HG03108 (cell line): ENCODE data around the gene SLC35F3.
A peak's percentile ranks its signal among the peaks of the same experiment; 100 is the strongest.
"Not testable (repeated sequence)": the region's sequence is repeated elsewhere in the genome, so short reads cannot be mapped to it uniquely, and the experiment has no call there.

Source experiments
- ATAC-seq: cut with Tn5 transposase; IDR thresholded peaks from one replicate; pipeline ENCODE4 v1.9.1; 2021; ENCODE audit warnings: moderate library complexity; ENCODE audit not compliant: unreplicated experiment

SLC35F3 gene

GRCh38 chr1:234243521-234244260 is 339.2 kb downstream of the SLC35F3 start:
- no peak for ATAC-seq

- peak; percentile 31 for ATAC-seq
These were observed 340.0 kb downstream of the SLC35F3 start for GRCh38 chr1:234244482-234244881.

- ATAC-seq: peak; percentile 86
These were observed 342.2 kb downstream of the SLC35F3 start for GRCh38 chr1:234246638-234247116.

GRCh38 chr1:234247746-234248145 is 343.3 kb downstream of the SLC35F3 start:
- ATAC-seq: not testable (repeated sequence)

GRCh38 chr1:234250747-234251146 is 346.3 kb downstream of the SLC35F3 start:
- ATAC-seq: no peak

- no peak for ATAC-seq
These were observed 349.3 kb downstream of the SLC35F3 start for GRCh38 chr1:234253732-234254131.

- no peak for ATAC-seq
These were observed 351.9 kb downstream of the SLC35F3 start for GRCh38 chr1:234256359-234256758.

GRCh38 chr1:234258071-234258470 is 353.6 kb downstream of the SLC35F3 start:
- no peak for ATAC-seq

GRCh38 chr1:234260578-234260977 is 356.1 kb downstream of the SLC35F3 start:
- no peak for ATAC-seq

GRCh38 chr1:234261545-234261944 is 357.1 kb downstream of the SLC35F3 start:
- ATAC-seq: no peak

- ATAC-seq: no peak
These were observed 357.7 kb downstream of the SLC35F3 start for GRCh38 chr1:234262007-234262753.

- ATAC-seq: no peak
These were observed 358.3 kb downstream of the SLC35F3 start for GRCh38 chr1:234262754-234263105.

- no peak for ATAC-seq
These were observed 360.4 kb downstream of the SLC35F3 start for GRCh38 chr1:234264832-234265231.

GRCh38 chr1:234265321-234265720 is 360.8 kb downstream of the SLC35F3 start:
- no peak for ATAC-seq

- ATAC-seq: no peak
These were observed 361.4 kb downstream of the SLC35F3 start for GRCh38 chr1:234265861-234266260.

GRCh38 chr1:234270093-234270492 is 365.6 kb downstream of the SLC35F3 start:
- no peak for ATAC-seq

GRCh38 chr1:234270581-234271242 is 366.2 kb downstream of the SLC35F3 start:
- ATAC-seq: no peak

GRCh38 chr1:234271243-234271606 is 366.7 kb downstream of the SLC35F3 start:
- peak; percentile 91 for ATAC-seq

- no peak for ATAC-seq
These were observed 368.3 kb downstream of the SLC35F3 start for GRCh38 chr1:234272656-234273312.

- ATAC-seq: no peak
These were observed 369.5 kb downstream of the SLC35F3 start for GRCh38 chr1:234273981-234274380.

- no peak for ATAC-seq
These were observed 371.8 kb downstream of the SLC35F3 start for GRCh38 chr1:234276151-234276788.
